Ureter (tissue), 1 donor: ENCODE data around the gene LAG3. TPM values are rescaled to one million over a fixed set of nuclear protein-coding genes. Genes with fewer than 3 reads are reported as not detected.
"Not testable (repeated sequence)": the region's sequence is repeated elsewhere in the genome, so short reads cannot be mapped to it uniquely, and the experiment has no call there.

Source experiments
- DNase-seq: peaks from one replicate; pipeline ENCODE4 v3.0.0-alpha.2; 2020; ENCODE audit warnings: low spot score
- total RNA-seq: library from RNA; stranded (reverse); gene quantifications from one replicate; pipeline ENCODE4 v1.2.4, GENCODE V29; 2023
- donor health status: DM: yes; HTN: yes; CAD: no.

LAG3 gene
- total RNA-seq = 2.3 TPM

DNA sequence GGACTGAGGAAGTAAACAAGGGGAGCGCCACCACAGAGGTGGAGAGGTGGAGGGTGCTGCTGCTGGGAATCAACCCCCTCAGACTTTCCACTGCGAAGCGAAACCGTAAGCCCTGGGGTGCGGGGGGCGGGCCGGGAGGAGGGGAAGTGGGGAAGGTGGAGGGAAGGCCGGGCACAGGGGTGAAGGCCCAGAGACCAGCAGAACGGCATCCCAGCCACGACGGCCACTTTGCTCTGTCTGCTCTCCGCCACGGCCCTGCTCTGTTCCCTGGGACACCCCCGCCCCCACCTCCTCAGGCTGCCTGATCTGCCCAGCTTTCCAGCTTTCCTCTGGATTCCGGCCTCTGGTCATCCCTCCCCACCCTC lies at the start of gene LAG3:
LAG3 (plus strand) TSS at position 190 of the 365 bp plus-strand sequence. CDS start 333 bp downstream, outside the sequence.
- DNase-seq = no peak

DNA sequence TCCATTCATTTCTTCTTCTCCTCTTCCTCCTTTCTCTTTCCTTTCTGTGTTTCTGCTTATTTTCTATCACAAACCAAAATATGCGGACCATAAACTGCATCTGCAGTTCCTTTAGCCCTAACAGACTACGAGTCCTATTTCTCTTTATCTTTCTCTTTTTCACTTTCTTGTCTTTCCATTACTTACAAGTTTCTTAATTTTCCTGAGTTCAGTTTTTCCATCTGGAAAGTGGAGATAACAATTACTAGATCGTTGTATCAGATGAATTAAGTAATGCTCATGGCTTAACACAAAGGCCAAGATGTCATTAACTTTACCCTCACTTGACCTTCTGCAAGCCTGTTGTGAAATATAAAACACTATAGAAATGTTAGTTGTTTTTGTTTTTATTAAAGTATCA lies 49.5 kb upstream of the LAG3 start:
- no peak for DNase-seq

DNA sequence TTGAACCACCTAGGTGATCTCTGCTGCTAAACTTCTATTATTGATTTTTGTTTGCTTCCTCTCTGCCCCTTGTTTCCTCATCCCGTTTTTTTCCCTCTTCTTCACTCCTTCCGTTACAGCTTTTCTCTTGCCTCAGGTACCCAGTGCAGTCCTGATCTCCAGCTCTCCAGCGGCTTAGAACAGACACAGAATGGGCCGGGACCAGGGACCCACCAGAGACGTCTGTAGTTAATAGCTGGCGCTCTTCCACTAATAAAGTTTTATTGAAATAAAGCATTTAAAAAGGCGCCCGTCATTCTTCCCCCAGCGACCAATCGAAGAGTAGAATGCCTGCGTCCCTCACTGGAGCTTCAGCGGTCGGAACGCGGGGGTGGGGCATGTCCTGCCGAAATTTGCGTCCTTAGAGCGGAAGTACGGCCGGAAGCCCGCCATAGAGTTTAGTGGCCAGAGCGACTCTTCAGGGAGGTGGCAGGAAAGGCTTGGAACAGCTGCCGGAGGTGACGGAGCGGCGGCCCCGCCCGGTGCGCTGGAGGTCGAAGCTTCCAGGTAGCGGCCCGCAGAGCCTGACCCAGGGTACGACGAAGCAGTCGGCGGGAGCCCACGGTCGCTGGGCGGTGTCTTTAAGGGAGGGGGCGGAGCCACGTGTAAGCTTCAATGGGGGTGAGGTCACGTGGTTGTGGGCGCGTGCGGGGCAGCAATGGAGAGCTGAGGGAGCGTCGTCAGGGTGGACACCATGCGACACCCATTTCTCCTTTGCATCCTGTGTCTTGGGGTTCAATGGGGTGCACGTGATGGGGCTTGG lies 48.5 kb upstream of the LAG3 start, which contains the start of gene COPS7A:
COPS7A (plus strand) TSS at position 440 of the 802 bp plus-strand sequence. CDS start 611 bp downstream, outside the sequence.
- DNase-seq = peak; percentile 97

DNA sequence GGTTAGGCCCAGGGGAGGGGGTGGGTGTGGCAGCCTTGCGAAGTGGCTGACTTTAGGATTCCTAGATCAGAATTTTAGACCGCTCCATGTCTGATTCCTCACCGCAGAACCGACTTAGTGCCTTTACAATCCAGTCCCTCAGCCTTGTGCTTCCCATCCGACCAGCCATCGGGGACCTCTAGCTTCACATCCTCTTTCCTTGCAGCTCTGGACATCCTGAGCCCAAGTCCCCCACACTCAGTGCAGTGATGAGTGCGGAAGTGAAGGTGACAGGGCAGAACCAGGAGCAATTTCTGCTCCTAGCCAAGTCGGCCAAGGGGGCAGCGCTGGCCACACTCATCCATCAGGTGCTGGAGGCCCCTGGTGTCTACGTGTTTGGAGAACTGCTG lies 47.9 kb upstream of the LAG3 start:
- DNase-seq = no peak

DNA sequence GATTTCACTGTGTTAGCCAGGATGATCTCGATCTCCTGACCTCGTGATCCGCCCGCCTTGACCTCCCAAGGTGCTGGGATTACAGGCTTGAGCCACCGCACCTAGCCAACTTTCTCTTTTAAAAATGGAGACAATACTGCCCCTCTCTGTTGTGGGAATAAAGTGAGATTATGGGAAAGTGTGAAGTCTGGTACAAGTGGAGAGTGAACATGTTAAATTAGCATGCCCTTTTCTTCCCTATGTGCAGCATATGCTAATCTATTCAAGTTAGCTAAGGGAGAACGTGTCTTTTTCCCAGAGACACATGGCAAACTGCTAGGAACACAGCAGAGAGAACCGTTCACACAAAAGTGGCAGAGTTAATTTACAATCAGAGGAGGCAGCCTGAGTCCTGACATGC lies 47.0 kb upstream of the LAG3 start:
- no peak for DNase-seq

DNA sequence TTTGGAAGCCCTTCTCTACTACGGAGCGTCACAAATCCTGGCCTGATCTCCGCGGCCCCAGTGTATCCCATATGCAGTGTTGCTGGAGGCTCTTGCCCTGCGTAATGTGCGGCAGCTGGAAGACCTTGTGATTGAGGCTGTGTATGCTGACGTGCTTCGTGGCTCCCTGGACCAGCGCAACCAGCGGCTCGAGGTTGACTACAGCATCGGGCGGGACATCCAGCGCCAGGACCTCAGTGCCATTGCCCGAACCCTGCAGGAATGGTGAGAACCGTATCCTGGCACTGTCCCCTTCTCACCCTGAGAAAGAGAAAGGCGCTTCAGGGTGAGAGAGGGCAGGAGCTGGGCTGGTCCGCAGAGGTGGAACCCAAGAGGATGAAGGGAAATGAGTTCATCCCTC lies 43.1 kb upstream of the LAG3 start:
- no peak for DNase-seq

DNA sequence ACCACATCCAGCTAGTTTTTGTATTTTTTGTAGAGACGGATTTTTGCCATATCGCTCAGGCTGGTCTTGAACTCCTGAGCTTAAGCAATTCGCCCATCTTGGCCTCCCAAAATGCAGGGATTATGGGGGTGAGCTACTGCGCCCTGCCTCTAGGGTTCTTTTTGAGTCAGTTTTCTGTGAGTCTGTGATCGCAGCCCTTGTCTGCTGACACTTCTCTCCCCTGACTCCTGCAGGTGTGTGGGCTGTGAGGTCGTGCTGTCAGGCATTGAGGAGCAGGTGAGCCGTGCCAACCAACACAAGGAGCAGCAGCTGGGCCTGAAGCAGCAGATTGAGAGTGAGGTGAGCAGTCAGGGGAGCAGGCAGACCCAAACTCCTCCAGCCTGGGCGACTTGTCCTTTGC lies 42.2 kb upstream of the LAG3 start:
- no peak for DNase-seq

DNA sequence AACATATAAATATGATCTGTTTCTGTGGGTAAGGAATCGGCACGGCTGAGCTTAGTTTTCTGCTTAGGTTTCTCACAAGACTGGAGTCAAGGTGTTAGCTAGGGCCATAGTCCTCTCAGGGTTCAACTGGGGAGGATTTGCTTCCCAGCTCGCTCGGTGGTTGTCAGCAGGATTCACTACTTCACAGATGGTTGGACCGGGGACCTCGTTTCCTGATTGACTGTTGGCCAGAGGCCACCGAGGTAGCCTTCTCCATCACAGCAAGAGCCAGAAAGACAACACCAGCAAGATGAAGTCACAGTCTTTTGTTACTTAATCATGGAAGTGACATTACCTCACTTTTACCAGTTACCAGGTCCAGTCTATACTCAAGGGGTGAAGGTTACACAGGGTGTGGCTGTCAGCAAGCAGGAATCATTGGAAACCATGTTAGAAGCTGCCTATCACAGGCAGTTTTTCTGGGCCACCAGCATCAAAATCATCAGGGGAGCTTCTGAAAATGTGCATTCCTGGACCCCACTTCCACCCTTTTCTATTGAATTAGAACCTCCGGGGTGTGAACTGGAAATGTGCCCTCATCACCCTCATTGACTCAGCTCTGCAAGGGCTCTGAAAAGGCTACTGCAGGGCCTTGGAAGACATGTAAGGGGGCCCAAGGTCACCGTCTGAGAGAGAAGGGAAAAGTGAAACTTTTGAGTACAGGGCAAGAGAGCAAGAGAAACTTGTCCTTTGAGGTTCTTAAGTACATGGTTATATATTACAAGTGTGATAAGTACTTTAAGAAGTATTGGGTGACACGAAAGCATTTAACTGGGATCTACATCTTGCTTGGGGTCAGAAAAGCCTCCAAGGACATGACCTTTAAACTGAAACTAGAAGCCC lies 37.6 kb upstream of the LAG3 start:
- DNase-seq = no peak

DNA sequence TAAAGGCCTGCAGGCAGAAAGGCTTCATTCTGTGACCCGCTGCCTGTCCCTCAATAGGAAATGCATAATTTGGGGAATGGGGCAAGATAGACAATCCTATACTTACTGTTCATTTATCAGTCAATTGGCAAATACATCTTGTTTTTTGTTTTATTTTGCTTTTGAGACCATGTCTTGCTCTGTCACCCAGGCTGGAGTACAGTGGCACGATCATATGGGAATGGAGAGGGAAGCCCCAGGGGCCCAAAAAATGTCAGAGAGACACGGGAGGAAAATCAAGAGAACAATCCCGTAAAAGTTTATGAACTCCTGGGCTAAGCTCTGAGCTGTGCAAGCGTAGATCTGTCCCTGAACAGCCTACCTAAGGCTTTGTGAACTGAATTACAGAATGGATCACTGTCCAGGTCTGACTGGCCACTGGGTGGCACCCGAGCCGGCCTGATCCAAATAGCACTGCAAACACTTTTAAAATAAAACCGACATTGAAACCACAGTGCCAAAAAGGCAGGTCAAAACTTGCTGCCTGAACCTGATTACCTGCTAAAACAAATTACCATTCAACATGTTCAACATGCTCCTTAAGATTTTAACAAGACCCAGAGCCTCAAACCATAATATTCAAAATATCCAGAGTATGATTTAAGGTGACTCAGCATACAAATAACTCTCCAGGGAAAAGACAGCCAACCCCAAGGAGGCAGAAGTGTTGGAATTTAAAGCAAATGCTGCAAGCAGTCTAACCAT lies 36.7 kb upstream of the LAG3 start:
- peak; percentile 80 for DNase-seq

DNA sequence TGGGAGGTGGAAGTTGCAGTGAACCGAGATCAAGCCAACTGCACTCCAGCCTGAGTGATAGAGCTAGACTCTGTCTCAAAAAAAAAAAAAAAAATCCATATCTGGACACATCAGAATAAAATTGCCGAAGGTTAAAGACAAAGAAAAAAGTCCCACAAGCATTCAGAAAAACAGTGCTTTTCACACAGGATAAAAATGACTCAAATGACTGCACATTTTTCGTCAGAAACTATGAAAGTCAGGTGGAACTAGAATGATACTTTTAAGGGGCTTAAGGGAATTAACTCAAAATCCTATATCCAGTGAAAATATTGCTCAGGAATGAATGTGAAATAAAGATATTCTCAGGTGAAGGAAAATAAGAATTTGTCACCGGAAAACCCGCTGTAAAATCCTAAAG lies 35.6 kb upstream of the LAG3 start:
- DNase-seq = no peak

DNA sequence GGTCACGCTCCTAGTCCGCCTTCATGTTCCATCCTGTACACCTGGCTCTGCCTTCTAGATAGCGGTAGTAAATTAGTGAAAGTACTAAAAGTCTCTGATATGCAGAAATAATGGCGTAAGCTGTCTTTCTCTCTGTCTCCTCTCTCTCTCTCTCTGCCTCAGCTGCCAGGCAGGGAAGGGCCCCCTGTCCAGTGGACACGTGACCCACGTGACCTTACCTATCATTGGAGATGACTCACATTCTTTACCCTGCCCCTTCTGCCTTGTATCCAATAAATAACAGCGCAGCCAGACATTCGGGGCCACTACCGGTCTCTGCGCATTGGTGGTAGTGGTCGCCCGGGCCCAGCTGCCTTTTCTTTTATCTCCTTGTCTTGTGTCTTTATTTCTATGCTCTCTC lies 30.2 kb upstream of the LAG3 start:
- DNase-seq = not testable (repeated sequence)

DNA sequence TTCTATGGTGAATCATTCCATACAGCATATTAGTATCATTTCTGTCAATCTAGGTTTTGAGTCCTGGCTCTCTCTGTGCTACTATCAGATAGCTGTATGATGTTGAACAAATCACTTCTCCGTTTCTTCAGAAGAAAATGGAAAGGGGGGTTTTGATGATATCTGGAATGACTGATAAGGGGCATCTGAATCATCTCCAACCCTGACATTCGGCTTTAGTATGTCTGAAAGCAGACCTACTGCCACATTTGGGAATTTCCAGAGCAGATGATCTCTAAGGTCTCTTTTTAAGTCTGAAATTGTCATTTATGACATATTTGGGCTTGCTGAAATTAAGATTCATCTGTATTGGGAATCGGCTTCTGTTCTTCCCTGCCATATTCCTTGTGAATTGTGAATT lies 29.5 kb upstream of the LAG3 start:
- no peak for DNase-seq

DNA sequence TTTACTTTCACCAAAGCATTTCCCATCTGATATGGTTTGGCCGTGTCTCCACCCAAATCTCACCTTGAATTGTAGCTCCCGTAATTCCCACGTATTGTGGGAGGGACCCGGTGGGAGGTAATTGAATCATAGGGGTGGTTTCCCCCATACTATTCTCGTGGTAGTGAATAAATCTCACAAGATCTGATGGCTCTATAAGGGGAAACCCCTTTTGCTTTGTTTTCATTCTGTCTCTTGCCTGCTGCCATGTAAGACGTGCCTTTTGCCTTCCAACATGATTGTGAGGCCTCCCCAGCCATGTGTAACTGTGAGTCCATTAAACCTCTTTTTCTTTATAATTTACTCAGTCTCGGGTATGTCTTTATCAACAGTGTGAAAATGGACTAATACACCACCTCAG lies 29.0 kb upstream of the LAG3 start:
- not testable (repeated sequence) for DNase-seq

DNA sequence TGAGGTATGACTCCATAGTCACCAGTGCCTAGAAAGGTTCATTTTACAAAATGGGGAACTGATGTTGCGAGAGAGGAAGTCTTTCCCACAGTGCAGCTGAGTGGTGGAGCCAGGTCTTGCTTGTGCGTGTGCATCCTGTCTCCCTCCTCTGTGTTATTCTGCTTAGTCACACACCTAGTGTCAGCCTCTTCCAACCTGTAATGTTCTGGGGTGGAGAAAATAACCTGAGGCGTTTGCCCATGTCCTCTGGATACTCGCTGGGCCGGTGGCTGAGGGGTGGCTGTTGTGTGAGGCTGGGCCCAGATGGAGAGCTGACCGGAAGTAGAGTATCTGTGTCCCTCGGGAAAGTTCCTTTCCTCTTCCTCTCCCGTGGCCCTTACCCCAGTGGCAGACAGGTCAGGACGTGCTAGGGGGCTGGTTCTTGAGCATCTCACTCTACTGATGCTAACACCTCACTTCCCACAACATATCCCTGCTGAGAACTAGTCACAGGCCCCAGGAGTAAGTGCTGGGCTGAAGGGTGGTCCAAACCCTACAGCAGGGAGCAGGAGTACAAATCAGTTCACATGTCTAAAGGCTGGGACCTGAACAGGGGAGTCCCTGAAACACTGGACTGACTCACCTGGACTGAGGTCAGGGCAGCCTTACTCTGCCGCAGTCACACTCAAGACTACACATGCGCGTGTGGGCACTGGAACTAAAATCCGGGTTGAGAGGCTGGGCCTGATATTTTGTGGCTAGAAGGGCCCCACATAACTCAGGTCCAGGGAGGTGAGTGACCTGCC lies 26.4 kb upstream of the LAG3 start:
- no peak for DNase-seq

DNA sequence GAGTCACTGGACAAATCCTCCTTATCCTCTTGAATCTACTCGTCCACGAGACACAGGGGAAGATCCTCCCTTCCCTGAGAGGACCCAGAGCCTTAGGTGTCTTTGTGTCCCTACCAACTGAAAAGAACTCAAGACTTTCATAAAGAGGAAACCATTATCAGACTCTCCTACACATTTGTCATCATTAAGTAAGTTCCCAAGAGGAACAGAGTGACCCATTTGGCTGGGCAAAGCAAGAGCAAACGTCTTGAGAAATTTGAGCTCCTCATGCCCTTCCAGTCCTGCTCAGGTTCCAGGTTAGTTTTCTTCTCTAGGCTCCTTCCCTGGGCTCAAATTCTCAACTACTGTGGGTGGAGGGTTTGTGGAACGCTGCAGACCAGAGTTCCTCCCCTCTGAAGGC lies 25.1 kb upstream of the LAG3 start:
- DNase-seq = no peak

DNA sequence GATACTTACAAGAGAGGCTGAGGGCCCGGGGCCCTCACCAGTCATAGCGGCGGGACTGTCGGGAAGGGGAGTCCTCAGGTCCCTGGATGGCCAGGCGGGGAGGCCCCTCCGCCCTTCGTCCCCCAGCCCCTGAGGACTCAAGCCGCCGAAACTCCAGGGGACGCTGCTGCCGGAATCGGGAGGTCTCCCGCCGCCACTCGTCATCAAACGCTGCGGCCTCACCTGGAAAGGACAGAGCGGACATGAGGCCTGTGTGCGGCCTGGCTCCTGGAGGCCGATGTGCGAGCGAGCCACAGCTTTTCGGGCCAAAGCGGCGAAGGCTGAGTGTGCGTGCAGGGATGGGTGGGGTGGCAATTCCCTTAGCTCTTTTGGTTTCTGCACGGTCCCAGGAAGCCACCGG lies 23.6 kb upstream of the LAG3 start:
- no peak for DNase-seq

DNA sequence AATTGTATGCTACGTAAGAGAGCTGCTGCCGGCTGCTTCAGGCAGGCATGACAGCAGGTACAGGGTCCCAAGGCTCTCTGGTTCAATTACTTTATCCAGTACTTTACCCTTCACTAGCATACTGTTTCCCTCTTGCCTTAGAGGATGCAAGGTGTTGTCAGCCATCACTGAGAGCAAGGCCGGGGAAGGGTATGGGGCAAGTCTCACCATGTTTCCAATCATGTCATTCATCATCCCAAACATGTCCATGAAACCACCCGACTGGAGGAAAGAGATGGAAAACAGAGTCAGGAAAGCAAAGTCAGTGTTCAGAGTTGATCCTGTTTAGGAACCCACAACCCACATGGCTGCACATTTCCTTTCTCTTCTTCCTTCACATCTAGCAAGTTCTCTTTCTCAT lies 21.8 kb upstream of the LAG3 start:
- DNase-seq = no peak

DNA sequence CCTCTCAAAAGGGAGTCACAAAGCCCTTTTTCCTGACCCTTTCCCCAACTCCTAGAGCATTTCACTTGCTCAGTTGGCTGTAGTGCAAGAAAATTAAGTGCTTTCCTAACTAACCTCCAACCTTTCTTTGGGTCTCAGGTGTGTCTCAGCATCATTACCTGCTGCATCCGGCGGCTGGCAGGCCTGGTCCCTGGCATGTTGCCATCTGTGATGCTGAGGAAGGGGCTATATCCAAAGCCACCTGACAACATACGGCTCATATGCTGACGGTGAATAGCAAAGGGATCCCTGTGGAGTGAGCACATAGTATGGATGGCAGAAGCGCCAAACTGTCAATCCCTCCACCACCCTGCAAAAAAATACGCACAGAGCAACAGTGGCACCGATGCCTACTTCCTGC lies 20.6 kb upstream of the LAG3 start:
- no peak for DNase-seq

DNA sequence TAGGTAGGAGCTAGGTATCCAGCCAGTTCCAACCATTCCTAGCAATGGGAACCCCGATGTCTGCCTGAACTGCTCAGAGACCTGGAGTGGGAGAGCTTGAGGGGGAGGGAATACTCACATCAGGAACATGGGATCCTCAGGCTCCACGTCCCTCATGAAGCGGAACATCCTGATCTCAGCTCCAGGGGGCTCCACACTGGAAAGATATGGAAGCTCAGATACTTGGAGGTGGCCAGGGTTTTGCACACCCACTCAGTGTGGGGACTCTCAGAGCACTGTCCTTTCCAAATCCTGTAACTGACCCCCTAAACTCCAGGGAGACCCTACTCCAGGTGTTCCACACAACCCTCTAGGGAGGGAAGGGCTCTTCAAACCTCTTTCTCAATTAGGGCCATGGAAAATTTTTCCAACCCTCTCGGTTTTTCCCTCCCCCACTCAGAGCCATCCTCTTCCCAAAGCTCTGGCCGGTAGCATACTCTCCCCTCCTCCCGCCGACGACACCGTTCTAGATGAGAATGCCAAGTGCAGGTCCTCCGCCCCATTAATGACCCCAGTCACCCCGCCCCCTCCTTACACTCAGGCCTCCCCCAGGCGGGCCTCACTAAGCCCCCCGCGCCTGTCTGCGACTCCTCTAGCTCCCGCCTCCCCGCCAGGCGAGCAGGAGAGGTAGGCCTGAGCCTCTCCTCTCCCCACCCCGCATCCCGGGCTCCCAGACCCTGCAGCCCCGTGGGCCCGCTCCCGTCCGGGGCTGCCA lies 20.0 kb upstream of the LAG3 start:
- no peak for DNase-seq

DNA sequence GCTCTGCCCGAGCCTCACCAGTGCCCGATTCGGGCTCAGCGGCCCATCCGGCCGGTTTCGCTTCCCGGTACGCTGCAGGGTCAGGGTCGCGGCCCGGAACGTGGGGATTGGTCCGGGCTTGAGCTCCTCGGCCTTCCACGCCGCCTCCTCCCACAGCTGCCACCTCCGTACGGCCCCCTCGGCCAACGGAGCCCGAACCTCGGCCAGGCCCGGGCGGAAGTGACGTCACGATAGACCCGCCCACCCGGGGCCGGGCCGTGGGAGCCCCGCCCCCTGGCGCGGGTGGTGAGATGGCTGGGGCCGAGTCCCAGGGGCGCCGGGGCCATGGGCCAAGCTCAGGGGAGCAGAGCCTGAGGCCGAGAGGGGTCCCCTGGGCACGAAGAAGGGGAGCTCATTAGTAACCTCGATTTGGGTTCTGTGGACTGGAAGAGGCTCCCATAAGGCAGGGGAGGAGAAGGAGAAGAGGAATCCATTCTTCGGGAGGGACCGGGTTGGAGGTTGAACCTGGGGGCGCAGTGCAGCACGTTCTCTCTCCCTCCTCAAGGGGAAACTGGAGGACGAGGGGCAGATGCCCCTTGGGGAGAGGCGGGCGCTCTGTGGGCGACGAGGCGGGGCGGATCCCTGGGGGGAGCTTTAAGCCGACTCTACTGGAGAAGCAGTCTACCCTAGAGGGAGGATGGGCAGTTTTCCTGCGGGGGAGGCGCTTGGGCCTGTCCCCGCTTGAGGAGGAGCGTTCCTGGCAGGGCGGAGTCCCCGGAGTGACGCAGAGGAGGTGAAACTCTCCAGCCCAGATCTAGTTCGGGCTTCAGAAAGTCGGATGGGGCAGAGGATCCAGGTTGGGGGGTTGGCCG lies 19.2 kb upstream of the LAG3 start, which contains the start of gene MLF2:
MLF2 (minus strand) TSS at position 221 of the 851 bp plus-strand sequence. CDS start 807 bp downstream, outside the sequence.
- DNase-seq = peak; percentile 99
